Activated gamma-delta T cell (primary cell): ENCODE results near the gene AIG1.

Experiments used
- DNase-seq: peaks from one replicate; lab custom pipeline; 2025; lab: John Stamatoyannopoulos, UW

AIG1 gene

DNA sequence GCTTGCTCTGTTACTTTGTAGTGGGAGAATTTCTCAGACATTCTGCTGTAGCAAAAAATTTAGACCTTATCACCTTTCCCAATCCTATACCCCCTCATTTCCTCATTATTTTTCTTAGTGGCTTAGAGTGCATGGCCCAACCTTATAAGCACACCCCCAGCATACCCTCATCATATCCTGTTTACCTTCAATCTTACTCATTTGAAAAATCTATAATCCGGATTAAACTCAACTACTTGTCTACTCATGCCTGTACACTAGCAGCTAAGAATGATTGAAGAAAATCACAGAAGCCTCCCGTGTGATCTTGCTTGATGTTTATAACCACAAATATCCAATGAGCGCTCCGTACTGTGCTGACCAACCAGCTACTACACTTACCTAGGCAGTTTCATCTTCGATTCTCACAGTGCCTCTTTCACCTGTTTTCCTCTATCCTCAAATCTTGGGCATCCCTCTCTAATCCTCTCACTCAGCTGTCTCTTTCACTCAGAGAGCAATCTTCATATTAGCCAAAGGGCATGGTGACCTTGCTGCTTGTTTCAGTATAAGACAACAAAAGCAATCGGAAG is 36.6 kb downstream of the AIG1 start:
- no peak for DNase-seq

DNA sequence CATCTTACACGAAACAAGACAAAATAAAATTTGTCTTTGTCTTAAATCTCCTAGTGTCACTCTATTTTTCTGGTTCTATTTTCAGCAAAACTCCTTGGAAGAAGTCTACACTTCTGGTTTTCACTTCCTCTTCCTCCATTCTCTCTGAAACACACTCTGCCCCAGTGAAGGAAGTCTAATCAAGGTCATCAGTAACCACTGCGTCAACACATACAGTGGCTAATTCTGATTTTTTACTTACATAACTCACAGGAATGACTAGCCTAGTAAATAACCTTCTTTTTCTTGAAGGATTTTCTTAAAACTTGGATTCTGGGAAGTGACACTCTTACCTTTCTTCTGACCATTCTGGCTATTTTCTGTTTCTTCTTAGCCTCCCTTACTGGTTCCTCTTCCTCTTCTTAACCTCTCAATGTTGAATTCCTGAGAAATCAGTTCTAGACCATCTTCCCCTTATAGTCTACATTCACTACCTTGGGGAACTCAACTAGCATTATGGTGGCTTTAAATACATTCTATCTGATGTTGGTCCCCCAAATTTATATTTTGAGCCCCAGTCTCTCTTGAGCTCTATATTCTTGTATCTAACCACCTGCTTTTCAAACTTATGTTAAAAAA is 37.5 kb downstream of the AIG1 start:
- no peak for DNase-seq

DNA sequence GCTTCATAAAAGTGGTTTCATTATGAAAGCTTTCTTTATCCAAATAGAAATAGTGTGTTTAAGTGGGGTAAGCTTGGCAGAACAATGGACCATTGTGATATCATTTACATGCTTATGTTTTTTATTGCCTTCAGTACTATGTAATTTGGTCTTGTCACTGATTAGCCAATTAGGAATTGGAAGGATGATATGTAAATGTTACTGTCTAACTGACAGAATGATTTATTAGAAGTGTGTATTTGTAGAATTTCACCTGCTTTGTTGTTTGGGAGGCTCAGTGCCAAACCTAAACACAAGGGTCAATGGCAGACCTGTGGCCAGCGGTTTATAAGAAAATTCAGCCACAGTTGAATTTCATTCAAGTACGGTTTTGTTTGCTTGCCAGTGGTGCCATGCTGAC is 39.0 kb downstream of the AIG1 start:
- DNase-seq, result no peak

DNA sequence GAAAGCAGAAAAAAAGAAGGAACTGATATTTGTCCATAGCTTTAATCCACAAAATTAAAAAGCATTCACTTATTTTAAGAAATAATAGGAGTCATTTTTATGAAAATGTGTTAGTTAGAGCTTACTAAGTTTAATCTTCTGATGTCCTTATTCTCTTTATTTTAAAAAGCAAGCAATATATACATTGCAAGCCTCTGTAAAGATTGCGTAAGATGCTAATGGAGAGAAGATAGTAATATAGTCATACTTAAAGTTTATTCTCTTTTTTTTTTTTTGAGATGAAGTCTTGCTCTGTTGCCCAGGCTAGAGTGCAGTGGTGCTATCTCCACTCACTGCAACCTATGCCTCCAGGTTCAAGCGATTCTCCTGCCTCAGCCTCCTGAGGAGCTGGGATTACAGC is 39.7 kb downstream of the AIG1 start:
- DNase-seq, result no peak

DNA sequence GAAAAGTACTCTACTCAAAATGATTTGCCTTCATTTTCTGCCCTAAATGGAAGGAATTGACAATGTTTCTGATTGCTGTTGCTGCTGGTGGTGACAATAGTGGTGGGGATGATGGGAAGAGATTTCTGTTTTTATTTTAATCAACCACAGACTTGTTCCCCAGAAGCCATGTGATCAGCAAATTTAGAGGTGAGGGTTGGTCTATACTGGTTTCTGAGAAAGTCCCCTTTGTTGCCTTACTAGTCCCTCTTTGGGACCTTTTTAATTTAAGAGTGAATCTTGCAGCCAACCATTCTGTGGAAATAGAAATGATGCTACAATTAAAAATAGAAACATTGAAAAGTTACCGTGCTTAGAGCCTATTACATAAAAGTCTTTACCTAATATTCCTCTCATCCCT is 43.2 kb downstream of the AIG1 start:
- DNase-seq, result no peak

DNA sequence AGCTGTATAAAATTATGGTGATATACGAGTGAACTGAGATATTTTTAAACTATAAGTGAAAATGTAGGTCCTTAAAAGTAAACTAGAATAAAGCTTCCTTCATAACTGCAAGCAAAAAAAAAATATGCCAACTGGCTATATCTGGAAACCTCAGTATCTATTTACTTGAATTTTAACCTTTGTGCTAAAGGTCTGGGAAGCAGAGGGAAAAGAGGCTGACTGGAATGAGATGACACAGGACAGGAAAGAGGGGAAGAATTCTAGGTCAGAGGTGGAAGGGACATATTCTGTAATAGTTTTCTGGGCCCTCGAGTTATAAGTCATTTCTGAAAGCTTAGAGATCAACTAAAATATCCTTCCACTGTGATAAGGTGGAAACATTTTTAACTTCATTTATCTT is 46.8 kb downstream of the AIG1 start:
- no peak for DNase-seq

DNA sequence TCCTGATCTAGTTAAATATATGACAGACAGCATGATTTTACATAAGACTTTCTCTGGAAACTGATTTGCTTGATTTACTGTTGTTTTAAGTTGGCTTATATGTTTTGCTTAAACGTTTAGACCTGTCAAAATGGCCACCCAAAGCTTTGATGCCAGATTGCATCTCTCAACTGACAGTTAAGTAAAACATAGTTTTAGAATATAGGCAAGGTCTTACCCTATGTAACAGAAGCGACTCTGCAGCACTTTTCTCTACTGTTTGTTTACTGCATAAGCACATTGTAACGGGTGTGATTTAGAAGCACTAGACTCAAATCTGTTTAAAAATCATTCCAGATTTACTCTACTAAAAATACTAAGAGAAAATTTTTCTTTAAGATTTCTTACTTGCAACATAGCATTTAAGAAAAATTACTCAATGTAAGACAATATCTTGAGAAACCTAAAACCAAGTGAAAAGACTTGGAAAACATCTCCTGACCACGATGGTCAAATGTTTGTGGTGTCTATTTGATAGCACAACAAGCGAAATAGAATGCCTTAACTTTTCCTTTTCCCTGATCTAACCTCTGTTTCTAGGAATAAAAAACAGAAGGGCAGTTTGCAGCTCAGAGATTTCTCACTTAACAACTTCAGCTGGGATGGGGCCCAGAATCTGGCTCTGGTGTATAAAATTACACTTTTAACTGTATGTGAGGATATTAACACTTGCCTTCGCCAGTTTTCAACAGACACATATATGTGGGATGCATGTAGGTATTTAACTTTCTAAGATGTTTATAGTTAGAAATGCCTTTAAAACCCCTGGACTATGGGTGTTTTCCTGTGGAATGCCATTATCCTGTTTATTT is 47.4 kb downstream of the AIG1 start:
- DNase-seq, result no peak

DNA sequence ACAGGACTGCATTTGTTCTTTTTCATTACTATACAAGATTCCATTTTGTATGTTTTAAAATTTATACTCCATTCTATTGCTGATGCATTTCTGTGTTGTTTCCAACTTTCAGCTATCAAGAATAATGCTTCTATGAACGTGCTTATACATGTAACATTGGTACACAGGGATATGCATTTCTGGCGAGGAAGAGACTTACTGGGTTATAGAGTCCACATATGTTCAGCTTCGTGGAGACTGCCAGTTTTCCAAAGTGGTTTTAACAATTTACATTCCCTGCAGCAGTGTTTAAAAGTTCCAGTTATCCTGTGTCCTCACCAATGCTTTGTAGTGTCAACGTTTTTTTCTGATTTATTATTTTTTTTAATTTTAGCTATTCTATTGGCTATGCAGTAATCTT is 48.5 kb downstream of the AIG1 start:
- no peak for DNase-seq

DNA sequence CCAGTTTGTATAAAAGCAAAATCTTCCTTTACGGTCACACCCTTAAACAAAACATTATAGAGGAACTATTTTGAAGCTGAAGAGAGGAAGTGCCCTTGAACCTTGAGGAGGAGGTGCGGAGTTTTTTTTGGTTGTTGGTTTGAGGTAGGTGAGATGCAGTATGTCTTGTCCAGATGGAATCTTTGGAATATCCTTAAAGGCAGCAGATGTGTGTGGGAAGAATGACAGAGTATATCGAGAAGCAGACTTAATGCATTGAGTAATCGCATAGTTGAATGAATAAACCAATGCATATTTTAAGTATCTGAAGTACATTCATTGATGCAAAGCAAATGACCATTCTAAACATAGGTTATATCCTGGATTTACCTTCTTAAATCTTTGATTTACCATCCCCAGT is 49.9 kb downstream of the AIG1 start:
- DNase-seq, result no peak

DNA sequence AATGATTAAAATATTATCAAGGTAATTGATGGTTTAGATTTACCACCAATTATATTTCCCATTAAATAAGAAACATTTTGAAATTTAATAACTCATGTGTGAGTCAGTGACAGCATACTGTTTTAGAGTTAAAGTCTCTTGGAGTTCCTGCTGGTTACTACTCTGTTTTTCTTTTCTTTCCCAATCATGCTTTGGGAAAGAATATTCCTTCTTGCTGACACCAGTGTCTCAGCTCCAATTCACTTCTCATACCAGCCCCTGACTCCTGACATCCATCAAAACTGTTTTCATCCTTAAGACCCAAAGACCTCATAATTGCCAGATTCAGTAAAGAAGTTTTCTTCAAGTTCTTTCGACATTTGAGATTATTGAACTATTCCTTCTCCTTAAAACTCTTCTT is 50.3 kb downstream of the AIG1 start:
- no peak for DNase-seq

DNA sequence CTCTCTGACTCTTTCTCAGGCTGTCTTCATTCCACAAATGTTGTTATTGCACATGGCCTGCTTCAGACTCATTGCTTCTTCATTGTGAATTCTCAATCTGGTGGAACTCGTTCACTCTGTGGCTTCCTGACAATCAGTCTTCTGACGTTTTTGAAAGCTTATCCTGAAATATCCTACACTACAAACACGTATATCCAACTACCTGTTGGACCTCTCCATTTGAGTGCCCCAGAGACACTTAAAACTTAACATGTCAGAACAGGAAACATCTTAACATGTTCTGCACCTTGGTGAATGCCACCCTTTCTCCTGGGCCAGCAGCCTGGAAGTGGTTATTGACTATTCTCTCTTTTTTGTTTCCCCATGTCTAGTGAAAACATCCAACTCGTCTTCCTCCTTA is 50.8 kb downstream of the AIG1 start:
- no peak for DNase-seq

DNA sequence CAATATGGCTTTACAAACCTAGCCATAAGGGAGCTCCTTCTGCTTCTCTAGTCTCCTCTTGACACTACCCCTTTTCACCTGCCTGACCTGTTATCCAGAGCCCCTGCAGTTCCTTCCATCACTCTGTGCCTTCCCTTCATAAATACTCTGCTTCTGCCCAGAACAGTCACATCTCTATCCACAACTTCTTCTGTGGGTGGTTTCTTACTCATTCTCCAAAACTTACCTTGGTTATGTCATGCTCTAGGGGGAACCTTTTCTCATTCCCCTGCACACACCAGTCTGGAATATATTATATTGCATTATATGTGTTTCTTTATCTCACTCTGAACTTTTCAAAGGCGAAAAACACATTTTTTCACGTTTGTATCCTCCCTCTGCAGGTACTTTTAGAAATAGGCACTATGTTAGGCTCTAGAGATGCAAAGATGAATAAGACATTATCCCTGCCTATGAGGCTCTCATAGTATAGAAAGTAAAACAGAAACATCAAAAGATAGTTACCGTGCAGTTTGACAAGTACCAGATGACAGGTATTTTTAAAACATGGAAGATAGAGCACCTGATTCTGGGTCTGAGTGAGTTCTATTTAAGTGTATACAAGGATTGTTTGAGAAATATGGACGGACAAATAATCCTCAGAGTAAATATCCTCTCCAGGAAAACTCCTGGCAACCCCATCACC is 51.5 kb downstream of the AIG1 start:
- no peak for DNase-seq

DNA sequence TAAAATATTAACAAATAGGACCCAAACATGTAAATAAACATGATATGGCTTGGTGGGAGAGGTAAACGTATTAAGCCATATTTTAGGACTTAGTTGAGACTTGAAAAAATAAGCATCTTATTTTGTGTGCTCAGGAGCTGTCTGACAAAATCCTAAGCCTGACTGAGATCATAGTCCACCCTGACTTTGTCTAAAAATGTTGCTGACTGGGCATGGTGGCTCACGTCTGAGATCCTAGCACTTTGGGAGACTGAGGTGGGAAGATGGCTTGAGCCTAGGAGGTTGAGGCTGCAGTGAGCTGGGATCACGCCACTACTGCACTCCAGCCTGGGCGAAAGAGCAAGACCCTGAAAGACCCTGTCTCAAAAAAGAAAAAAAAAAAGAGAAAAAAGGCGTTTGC is 52.1 kb downstream of the AIG1 start:
- no peak for DNase-seq

DNA sequence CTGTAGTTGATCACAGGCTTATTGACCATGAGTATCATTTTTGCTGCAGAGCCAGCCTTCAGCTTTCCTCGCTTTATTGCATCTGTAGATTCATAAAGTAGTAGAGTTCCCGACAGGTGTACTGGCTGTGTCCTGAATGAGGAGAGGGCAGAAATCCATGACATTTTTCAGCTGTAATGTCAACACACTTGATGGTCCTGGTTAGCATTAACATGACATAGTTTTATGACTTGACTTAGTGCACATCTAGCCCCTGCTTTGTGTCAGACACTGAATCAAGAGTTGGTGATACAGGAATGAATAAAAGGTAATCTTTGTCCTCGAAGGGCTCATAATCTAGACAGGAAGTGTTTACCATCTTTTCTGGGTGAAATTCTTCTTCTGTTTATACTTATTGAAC is 55.0 kb downstream of the AIG1 start:
- no peak for DNase-seq

DNA sequence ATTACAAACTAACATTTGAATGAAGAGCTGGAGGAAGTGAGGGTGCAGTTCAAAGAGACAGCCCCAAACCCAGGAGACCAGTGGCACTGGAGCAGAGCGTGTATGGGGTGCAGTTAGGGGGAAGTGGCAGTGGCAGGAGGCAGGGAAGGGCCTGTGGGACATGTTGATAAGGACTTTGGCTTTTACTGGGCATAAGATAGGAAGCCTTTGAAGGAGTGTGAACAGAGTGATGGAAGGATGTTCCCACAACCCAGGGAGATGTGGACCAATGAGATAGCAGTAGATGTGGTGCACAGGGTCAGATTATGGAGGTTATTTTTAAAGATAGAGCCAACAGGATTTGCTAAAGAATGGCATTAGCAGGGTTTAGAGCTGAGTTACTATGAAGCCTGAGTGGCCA is 56.4 kb downstream of the AIG1 start:
- no peak for DNase-seq

DNA sequence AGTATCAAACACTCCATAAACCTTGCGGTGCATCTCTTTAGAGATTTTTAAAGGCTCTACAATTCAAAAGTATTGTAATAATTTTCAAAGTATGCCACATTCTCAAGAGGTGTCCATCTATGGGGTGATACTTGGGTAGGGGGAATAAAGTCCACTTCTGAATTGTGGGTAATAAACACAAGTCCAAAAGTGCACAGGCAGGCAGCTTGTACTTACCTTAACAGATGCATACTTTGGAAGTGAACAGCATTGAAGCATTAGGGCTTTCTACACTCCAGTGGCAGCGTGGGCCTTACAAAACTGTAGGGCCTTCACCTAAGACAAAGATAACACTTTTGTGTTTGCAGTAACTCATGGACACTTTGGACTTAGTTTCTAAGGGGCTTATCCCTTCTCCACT is 58.6 kb downstream of the AIG1 start:
- DNase-seq, result no peak

DNA sequence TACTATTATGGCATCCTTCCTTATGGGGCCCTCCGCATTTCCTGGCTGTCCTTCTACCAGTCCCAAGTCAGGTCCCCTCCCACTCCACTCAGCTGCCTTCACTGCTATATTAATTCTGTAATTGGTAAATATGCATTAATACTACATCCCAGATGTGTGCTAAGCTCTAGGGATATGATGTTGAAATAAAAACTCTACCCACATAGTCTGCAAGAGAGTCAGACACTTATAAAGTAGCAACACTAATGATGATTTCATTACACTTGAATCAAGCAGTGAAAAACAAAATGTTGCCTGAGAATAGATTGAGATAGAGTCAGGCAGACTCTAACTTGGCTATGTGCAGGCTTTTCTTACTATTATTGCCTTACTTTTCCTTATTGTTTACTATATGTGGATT is 62.4 kb downstream of the AIG1 start:
- DNase-seq, result no peak

DNA sequence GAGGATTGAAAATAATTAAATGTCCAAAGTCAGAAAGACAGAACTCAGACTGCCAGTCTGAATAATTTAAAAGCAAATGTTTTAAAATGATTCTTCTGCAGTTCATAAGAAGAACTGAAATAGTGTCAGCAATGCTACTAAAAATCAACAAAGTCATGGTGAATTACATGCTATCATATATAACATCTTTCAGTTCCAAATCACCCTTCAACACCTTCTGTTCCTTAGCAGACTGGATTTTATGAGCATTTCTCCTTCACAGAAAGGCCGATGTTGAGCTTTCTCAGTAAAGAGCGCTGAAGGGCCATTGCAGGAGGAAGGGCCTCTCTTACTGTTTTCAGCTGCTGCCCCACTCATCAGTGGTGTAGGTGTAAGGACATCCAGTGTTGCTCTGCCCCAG is 63.3 kb downstream of the AIG1 start:
- DNase-seq, result no peak

DNA sequence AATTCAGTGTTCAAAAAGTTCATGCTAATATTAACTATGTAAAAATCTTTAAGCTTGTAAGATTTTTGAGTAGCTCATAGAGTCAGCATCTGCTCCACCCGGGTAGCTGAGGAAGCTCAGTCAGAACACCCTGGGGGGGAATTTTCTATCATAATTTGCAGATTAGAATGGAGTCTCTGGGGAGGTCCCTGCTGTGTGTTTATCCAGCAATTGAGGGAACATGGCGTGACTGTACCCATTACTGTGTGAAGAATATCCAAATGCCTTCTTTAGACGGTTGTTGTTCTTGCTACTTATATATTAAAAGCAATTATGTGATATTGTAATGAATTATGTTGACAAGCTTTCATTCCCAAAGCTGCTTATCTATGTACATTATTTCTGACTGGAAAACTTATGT is 64.8 kb downstream of the AIG1 start:
- DNase-seq, result no peak

DNA sequence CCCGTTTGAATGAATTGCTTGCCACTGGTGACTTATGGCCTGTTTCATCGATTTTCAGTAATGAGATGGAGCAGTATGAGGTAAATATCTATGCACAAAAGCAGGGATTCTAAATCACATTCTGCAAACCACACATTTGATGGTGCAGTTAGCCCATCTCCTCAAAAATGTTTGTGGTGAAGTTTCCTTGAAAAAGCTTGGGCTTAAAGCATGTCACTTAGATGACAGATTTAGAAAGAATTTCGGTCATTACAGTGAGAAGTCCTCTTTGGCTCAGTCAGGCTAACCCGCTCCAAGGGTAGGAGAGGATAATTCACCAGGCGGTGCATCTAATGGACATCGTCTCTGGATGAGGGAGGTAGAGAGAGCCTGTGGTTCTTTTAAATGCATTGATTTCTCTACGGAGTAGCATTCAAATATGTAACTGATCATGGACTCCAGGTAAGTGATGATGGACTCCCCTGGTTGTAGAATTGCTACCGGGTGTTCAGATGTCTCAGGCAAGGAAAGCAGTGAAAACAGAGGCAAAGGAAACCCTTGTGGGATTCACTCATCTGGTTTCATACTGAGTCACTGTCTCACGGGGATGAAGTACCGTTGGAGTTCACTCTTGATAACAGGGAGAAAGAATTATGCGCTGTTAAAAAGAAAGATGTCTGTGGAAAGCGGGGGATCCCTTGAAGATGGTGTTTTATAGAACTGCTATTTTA is 65.3 kb downstream of the AIG1 start:
- DNase-seq, result no peak

DNA sequence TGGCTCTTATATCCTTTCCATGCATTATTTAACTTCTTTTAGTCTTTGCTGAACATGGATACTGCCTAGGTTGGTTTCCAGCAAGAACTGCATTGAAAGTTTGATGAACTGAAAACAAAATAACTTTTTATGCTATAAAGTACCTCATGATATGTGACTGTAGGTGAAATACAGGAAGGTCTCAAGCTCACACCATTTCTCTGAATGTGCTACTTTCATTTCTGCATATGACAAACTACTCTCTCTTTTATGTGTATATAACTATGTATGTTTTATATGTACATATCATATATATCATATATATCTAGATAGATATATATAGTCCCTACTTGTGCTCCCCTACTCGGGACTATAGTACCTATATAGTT is 65.9 kb downstream of the AIG1 start:
- no peak for DNase-seq

DNA sequence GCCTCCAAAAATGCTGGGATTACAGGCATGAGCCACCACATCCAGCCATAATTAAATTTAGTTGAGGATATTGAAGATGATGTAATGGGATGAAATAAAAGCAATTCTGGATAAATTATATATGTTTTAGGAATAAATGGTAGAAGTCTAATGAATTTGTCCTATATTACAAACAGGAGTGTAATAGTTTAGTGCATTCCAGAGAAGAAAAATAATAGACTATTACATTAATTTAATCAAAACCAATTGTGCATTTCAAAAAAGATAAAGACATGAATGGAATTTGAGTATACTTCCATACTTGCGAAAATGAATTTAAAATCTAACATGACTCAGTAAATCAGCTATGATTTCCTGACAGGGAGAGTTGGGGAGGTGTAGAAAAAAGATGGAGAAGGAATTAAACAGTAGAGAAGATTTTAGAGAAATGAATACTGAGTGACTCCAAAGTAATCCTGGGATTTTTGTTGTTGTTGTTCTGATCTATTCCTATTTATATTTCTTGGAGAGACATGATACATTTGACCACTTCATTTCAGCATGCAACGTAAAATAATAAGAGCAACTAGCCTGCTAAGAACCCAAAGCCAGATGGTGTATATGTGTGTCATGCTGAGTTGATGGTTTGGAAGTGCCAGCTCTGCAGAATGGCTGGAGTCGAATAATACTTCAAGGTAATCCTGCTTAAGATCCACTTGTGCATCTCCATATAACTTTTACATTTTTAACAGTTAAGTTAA is 67.4 kb downstream of the AIG1 start:
- DNase-seq, result no peak
